HL-60 (cell line): ENCODE results near the gene KIF22.

Source experiments
- DNase-seq, 2 experiments: peaks; one replicate each; pipeline ENCODE4 v3.0.0-alpha.2; 2010 to 2020; ENCODE audit warnings: low read depth in 1 of 2, low spot score in 1 of 2
- H3K27ac ChIP-seq: fragments of 250-450 bp; sonication (Bioruptor Pico); replicated peaks from 2 replicates; pipeline ENCODE4 v1.5.1; 2020; ENCODE audit warnings: mild to moderate bottlenecking, moderate library complexity
- H3K27me3 ChIP-seq: fragments of 250-450 bp; sonication (Bioruptor Pico); 2 replicates; pipeline ENCODE4 v1.5.1; 2021; ENCODE audit warnings: mild to moderate bottlenecking, moderate library complexity; ENCODE audit not compliant: insufficient read depth, poor library complexity, severe bottlenecking
- H3K4me3 ChIP-seq: replicated peaks from 2 replicates; pipeline ENCODE4 v1.5.1; 2011; ENCODE audit warnings: mild to moderate bottlenecking, control low read depth, low read length; ENCODE audit not compliant: insufficient read depth
- CTCF ChIP-seq: IDR thresholded peaks from one replicate; pipeline ENCODE4 v1.5.1; 2011; ENCODE audit warnings: low read length, control low read depth, inconsistent platforms; ENCODE audit not compliant: insufficient read depth
- GABPA ChIP-seq: IDR thresholded peaks from 2 replicates; pipeline ENCODE4 v1.6.1; 2012; ENCODE audit warnings: low read depth
- POLR2AphosphoS5 ChIP-seq: IDR thresholded peaks from 2 replicates; pipeline ENCODE4 v1.6.1; 2012; ENCODE audit warnings: low read depth
- REST ChIP-seq: IDR thresholded peaks from 2 replicates; pipeline ENCODE4 v1.6.1; 2012; ENCODE audit warnings: low read depth; ENCODE audit not compliant: insufficient replicate concordance
- SPI1 ChIP-seq: IDR thresholded peaks from 2 replicates; pipeline ENCODE4 v1.6.1; 2012; ENCODE audit warnings: low read depth, mild to moderate bottlenecking, borderline replicate concordance

KIF22 gene

GRCh38 chr16:29839822-29840221, 49.3 kb downstream of the KIF22 start:
- DNase-seq = no peak
- Histone ChIP-seq H3K27ac (no peak overlapping the region), H3K27me3 (no peaks in the 10 kb centered on the region), H3K4me3 (no peak overlapping the region)
- no peak for TF ChIP-seq SPI1
- no peak for TF ChIP-seq GABPA
- TF ChIP-seq CTCF = no peak
- no peak for TF ChIP-seq POLR2AphosphoS5
- no peak for TF ChIP-seq REST

DNA sequence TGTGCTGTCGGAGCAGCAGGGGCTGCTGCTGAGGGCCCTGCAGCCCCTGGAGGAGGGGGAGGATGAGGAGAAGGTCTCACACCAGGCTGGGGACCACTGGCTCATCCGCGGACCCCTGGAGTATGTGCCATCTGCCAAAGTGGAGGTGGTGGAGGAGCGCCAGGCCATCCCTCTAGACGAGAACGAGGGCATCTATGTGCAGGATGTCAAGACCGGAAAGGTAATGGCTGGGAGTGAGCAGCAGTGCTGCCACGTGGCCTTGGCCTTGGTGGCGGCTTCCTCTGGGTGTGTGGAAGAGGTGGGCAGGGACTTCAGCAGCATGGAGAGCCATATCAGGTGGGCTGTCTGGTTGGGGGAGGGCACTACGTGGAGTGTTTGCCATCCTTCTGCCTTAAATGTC, 49.7 kb downstream of the KIF22 start:
- Histone ChIP-seq H3K4me3 (no peak overlapping the region), H3K27me3 (no peaks in the 10 kb centered on the region), H3K27ac (no peak overlapping the region)
- TF ChIP-seq REST = no peak
- TF ChIP-seq GABPA = no peak
- no peak for DNase-seq

DNA sequence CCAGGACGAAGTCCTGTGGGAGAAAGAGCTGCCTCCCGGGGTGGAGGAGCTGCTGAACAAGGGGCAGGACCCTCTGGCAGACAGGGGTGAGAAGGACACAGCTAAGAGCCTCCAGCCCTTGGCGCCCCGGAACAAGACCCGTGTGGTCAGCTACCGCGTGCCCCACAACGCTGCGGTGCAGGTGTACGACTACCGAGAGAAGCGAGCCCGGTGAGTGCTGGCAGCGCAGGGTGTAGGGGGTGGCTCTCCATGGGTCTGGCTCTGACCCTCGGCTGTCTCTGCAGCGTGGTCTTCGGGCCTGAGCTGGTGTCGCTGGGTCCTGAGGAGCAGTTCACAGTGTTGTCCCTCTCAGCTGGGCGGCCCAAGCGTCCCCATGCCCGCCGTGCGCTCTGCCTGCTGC, 51.1 kb downstream of the KIF22 start:
- Histone ChIP-seq H3K27me3 (no peaks in the 10 kb centered on the region), H3K4me3 (no peak overlapping the region), H3K27ac (no peak overlapping the region)
- DNase-seq = no peak
- no peak for TF ChIP-seq SPI1
- TF ChIP-seq GABPA = no peak
- no peak for TF ChIP-seq REST
- TF ChIP-seq POLR2AphosphoS5 = no peak
- no peak for TF ChIP-seq CTCF
